Thyroid gland (tissue), 4 donors: ENCODE data around the gene AQP9. TPM values are rescaled to one million over a fixed set of nuclear protein-coding genes. Genes with fewer than 3 reads are reported as not detected.

Experiments
- DNase-seq, 2 donors: peaks; one replicate each; pipeline ENCODE4 v3.0.0-alpha.2; 2019
- H3K27ac ChIP-seq, 3 donors: fragments of 200-600 bp; sonication (generic); 1 replicate in 2 of 3; 2 replicates in 1 of 3; pipeline ENCODE4 v1.5.1; 2016 to 2019; ENCODE audit warnings: mild to moderate bottlenecking in 1 of 3, moderate library complexity in 1 of 3
- H3K27me3 ChIP-seq: fragments of 200-600 bp; sonication (generic); one replicate; pipeline ENCODE4 v1.5.1; 2019
- H3K36me3 ChIP-seq, 2 donors: fragments of 200-600 bp; sonication (generic); one replicate each; pipeline ENCODE4 v1.5.1; 2016 to 2019
- H3K4me1 ChIP-seq, 2 donors: fragments of 200-600 bp; sonication (generic); one replicate each; pipeline ENCODE4 v1.5.1; 2017 to 2019
- H3K4me3 ChIP-seq, 3 donors: fragments of 200-600 bp; sonication (generic); replicated peaks in 1 of 3; 1 replicate in 2 of 3; 2 replicates in 1 of 3; pipeline ENCODE4 v1.5.1; 2016; ENCODE audit warnings: mild to moderate bottlenecking in 1 of 3
- H3K9me3 ChIP-seq: fragments of 200-600 bp; sonication (generic); one replicate; pipeline ENCODE4 v1.5.1; 2017
- POLR2A ChIP-seq, 2 donors: fragments of 450-650 bp; IDR thresholded peaks; one replicate each; pipeline ENCODE4 v1.6.1; 2017; ENCODE audit warnings: antibody characterized with exemption in 2 of 2, mild to moderate bottlenecking in 2 of 2, moderate library complexity in 1 of 2
- WGBS, 2 donors: methylation state at CpG; one replicate each; pipeline ENCODE4 v1.1.5; 2017; 5-methylcytosine and 5-hydroxymethylcytosine counted together
- intact Hi-C: fragments of 100-400 bp; cut with DNase I; formaldehyde crosslinking; loops from one replicate; pipeline ENCODE4 v1.15.1; 2023
- total RNA-seq, 4 donors: library from RNA; depleted of rRNA; stranded (reverse); fragments of >200 nt; gene quantifications; one replicate each; pipeline ENCODE4 v1.2.3, GENCODE V29; 2016
- TF ChIP-seq, protein P1 (sequence below), 6 experiments: fragments of 200-600 bp in 3 of 6; fragments of 450-650 bp in 3 of 6; sonication (generic) in 3 of 6; IDR thresholded peaks; one replicate each; pipeline ENCODE4 v1.5.1; 2016 to 2019; ENCODE audit warnings: antibody characterized with exemption in 6 of 6, mild to moderate bottlenecking in 2 of 6, inconsistent platforms in 1 of 6, moderate library complexity in 1 of 6

AQP9 gene
- total RNA-seq, 4 donors from 2014 or later, result 0.21 to 1.6 (median 0.78) TPM; not detected in 1

DNA sequence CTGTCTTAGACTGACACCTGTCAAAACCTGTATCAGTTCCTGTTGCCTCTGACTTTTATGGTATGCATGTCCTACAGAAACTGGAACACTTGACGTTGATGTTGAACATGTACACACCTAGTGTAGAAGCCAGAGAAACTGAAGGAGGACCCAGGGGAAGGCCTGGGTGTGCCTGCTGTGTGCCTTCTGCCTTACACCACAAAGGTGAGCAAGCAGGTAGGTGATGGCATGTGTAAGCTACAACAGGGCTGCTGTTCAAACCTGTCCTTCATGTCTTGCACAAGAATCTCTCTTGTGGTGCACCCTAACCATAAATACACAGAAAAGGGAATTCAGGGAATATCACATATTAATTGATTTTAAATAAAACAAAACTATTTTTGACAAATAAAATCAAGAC lies 13.6 kb upstream of the AQP9 start:
- no peak overlapping the region for H3K4me3 ChIP-seq
- no peaks in the 10 kb centered on the region for H3K27me3 ChIP-seq
- no peaks in the 10 kb centered on the region for H3K4me1 ChIP-seq
- no peaks in the 10 kb centered on the region for H3K9me3 ChIP-seq
- intact Hi-C loops, result no loop called here
- no peak for DNase-seq
- H3K27ac ChIP-seq, result no peak overlapping the region
- 100% methylated on average over 1 of the region's 1 CpG for WGBS, 2 donors
- TF ChIP-seq POLR2A (IDR thresholded peaks at IDR 0.05), result no peak
- TF ChIP-seq, protein P1, sequence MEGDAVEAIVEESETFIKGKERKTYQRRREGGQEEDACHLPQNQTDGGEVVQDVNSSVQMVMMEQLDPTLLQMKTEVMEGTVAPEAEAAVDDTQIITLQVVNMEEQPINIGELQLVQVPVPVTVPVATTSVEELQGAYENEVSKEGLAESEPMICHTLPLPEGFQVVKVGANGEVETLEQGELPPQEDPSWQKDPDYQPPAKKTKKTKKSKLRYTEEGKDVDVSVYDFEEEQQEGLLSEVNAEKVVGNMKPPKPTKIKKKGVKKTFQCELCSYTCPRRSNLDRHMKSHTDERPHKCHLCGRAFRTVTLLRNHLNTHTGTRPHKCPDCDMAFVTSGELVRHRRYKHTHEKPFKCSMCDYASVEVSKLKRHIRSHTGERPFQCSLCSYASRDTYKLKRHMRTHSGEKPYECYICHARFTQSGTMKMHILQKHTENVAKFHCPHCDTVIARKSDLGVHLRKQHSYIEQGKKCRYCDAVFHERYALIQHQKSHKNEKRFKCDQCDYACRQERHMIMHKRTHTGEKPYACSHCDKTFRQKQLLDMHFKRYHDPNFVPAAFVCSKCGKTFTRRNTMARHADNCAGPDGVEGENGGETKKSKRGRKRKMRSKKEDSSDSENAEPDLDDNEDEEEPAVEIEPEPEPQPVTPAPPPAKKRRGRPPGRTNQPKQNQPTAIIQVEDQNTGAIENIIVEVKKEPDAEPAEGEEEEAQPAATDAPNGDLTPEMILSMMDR (IDR thresholded peaks at IDR 0.05), result no peak
- no peaks in the 10 kb centered on the region for H3K36me3 ChIP-seq

DNA sequence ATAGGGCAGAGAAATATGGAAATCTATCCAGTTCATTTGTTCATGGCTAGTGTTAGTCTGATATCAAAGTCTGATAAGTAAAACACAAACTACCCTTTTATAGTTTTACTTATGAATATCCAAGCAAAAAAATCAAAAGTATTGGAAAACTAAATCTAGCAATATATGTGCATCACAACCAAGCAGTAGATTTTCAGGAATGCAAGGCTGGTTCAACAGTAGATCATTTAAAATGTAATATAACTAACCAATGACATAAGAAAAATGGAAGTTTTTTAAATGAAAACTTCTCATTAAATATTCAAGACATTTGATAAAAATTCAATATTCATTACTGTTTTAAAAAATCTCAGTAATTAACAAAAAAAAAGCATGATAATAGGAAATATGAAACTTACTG lies 12.8 kb upstream of the AQP9 start:
- TF ChIP-seq POLR2A (IDR thresholded peaks at IDR 0.05), result no peak
- TF ChIP-seq, protein P1 (IDR thresholded peaks at IDR 0.05), result no peak
- no peaks in the 10 kb centered on the region for H3K4me1 ChIP-seq
- H3K4me3 ChIP-seq, result no peak overlapping the region
- no peaks in the 10 kb centered on the region for H3K27me3 ChIP-seq
- no peaks in the 10 kb centered on the region for H3K36me3 ChIP-seq
- no peak overlapping the region for H3K27ac ChIP-seq
- DNase-seq, result no peak
- intact Hi-C loops, result no loop called here
- no peaks in the 10 kb centered on the region for H3K9me3 ChIP-seq

DNA sequence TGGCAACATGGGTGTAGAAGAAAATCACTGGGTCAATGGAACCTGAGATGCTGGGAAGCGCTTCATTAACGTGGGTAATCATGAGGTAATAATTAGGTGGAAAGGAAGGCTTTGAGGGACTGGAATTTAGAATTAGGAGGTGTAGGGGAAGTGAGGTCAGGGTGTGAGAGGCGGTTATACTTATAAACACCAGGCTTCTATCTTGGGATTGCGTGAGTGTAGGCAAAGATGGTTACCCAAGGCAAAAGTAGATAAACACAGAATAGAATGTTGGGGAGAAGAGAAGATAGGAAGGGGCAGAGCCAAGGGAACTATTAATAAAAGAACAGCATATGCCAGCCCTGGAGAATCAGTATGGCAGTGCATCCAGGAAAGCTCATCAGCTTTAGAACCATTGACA lies 3.3 kb upstream of the AQP9 start:
- no peaks in the 10 kb centered on the region for H3K9me3 ChIP-seq
- intact Hi-C loops, result no loop called here
- 87 to 89% methylated on average over 4 of the region's 4 CpGs for WGBS, 2 donors

DNA sequence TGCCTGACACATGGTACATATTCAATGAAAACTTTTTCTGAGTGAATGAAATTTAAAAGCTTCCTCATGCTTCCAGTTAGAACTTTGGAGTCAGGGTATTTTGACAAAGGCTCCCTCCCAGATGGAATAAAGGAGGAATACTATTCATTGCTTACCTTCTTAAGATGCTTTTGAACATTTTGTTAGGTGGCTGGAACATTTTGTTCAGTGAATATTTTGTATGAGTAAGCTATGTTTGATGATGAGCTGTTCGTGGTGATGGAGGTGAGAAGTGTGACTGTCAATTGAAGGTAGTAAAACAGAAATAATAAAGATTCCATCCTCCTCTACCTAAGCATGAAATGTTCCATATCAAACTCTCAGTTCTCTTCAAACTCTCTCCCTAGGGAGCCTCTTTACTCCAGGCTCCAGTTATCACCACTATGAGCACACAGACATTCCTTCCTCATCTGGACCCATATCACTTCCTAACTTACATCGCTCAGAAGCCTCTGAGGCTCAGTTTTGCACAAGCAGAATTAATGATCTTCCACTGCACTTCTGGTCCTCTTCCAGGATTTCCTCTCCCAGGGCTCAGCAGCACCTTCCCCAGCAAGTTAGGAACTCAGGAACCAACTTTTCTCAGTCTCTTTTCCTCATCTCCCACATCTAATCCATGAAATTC lies 2.5 kb upstream of the AQP9 start:
- Histone ChIP-seq H3K27me3 (no peaks in the 10 kb centered on the region), H3K9me3 (no peaks in the 10 kb centered on the region), H3K4me3 (no peak overlapping the region), H3K4me1 (peaks cover 0 to 3% of the 10 kb centered on the region in 2 donors), H3K27ac (no peak overlapping the region), H3K36me3 (no peaks in the 10 kb centered on the region)
- WGBS, 2 donors, result 88 to 93% methylated on average over 2 of the region's 2 CpGs
- DNase-seq, result no peak
- TF ChIP-seq POLR2A (IDR thresholded peaks at IDR 0.05), result no peak
- TF ChIP-seq, protein P1 (IDR thresholded peaks at IDR 0.05), result no peak
- intact Hi-C loops, result no loop called here

More for the DNA sequence above, 3.3 kb upstream of the AQP9 start:
- no peak for DNase-seq
- Histone ChIP-seq H3K27me3 (no peaks in the 10 kb centered on the region), H3K36me3 (no peaks in the 10 kb centered on the region), H3K4me3 (no peak overlapping the region), H3K27ac (no peak overlapping the region), H3K4me1 (peaks cover 0 to 3% of the 10 kb centered on the region in 2 donors)
- TF ChIP-seq, protein P1 (IDR thresholded peaks at IDR 0.05), result no peak
- TF ChIP-seq POLR2A (IDR thresholded peaks at IDR 0.05), result no peak

DNA sequence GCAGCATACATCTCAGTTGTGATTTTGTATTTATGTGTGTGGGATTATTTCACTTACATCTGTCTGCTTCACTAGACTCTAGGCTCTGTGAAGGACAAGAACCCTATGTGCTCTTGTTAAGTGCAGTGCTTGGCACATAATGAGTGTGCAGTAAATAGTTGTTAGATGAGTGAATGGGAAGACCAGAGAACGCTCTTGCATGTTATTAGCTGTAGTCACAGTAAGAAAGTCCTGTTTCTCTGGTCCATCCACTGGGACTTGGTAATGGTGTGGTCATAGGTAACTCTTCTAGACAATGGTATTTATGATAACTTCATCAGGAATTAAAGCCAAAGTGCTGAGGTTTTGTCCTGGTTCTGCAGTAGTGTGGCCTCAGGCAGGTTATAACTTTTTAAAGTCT lies 1.4 kb upstream of the AQP9 start:
- Histone ChIP-seq H3K36me3 (no peaks in the 10 kb centered on the region), H3K4me3 (no peak overlapping the region), H3K27ac (no peak overlapping the region), H3K27me3 (no peaks in the 10 kb centered on the region), H3K4me1 (peaks cover 0 to 3% of the 10 kb centered on the region in 2 donors), H3K9me3 (no peaks in the 10 kb centered on the region)
- TF ChIP-seq, protein P1 (IDR thresholded peaks at IDR 0.05), result no peak
- no peak for TF ChIP-seq POLR2A (IDR thresholded peaks at IDR 0.05)
- DNase-seq, result no peak
- 87 to 96% methylated on average over 1 of the region's 1 CpG for WGBS, 2 donors
- intact Hi-C loops, result no loop called here
